Stimulated activated CD8-positive, alpha-beta memory T cell treated with anti-CD3 and anti-CD28 coated beads, Interleukin-15, amount 100 ng/mL, for 48 hours (primary cell): ENCODE measurements around the gene CXXC1.
"Not testable (repeated sequence)": the region's sequence is repeated elsewhere in the genome, so short reads cannot be mapped to it uniquely, and the experiment has no call there.

Experiments used
- DNase-seq, 2 donors: peaks; one replicate each; pipeline ENCODE4 v3.0.0-alpha.2; 2020; ENCODE audit warnings: low read depth in 2 of 2

Gene CXXC1

DNA sequence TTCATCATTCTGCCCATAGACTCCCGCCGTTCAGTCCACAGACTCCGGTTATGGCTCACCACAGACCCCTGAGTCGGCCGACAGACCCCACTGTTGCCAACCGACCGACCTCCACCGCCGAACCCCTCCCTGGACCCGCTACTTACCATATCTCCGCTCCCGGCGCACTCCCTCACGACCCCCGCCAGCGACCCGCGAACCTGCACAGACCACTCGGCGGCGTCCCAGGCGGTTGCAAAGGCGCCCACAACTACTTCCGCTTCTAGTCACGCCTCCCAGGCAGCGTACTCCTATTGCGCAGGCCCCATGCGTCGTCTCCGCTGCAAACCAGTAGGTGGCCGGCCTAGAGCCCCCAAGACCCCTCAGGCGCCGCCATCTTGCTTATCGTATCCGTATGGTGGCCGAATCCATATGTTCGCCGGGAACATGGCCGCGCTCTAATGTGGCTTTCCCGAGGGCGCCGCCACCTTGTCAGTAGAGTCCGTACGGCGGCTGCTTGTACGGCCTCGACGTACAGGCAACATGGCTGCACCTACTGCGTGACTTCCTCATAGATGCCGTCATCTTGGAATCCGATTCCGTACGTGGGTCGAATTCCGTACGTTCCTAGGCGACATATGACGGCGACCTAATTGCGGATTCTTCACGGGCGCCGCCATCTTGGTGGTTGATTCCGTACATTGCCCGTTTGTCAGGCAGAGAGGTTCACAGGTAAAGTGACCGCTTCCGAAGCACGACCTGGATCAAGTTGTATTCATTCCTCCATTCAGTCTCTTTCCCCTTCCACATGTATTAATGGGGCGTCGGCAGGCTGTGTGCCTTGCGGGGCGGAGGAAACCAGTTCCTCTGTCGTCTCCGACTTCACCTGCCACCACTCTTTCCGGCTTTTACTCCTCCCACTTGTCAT lies at the start of gene CXXC1:
Gene CXXC1 (minus strand): TSS at position 252 of the 907 bp plus-strand sequence. CDS start 103 bp downstream, at position 149.
- DNase-seq = peak; percentile 95 to 96

- no peak for DNase-seq
These were observed 47.2 kb upstream of the CXXC1 start for GRCh38 chr18:50334546-50335152.

- DNase-seq = no peak
These were observed 44.2 kb upstream of the CXXC1 start for GRCh38 chr18:50331691-50332090.

DNA sequence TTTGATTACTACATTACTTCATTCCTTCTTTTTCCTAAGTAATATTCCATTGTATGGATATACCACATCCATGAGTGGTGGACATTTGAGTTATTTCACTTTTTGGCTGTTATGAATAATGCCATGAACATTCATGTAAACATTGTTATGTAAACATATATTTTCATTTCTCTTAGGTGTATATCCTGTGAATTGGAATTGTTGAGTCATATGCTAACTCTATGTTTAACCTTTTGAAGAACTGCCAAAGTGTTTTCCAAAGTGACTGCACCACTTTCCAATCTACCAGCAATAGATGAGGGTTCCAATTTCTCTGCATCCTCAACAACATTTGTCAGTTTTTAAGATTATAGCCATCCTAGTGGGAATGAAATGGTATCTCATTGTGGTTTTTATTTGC lies 42.7 kb upstream of the CXXC1 start:
- DNase-seq = no peak

DNA sequence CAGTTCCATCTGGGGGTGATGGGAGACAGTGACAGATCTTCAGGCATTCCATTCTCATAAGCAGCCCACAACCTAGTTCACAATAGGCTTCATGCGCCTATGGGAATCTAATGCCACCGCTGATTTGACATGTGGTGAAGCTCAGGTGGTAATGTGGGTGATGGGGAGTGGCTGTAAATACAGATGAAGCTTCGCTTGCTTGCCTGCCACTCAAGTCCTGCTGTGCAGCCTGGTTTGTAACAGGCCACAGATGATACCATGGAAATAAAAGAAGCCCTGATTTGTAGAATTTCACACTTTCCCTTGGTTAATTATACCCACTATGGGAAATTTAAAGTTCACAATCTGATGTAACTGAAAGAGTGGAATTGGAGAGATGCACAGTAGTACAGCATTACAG lies 40.5 kb upstream of the CXXC1 start:
- no peak for DNase-seq

DNA sequence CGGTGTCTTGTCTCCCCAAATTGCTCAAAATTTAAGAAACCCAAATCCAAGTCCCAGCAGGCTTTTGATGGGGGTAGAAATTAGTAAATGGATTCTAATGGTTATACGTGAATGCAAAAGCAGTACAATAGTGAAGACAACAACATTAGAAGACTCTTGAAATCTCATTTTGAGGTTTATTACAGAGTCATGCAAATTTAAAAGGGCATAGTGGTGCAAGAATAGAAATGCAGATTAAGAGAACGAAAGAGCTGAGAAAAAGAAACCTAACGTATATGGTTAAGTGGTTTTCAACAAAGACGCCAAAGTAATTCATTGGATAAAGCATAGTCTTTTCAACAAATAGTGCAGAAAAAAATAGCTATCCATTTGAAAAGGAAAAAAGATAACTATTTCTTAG lies 33.2 kb upstream of the CXXC1 start:
- DNase-seq = no peak

DNA sequence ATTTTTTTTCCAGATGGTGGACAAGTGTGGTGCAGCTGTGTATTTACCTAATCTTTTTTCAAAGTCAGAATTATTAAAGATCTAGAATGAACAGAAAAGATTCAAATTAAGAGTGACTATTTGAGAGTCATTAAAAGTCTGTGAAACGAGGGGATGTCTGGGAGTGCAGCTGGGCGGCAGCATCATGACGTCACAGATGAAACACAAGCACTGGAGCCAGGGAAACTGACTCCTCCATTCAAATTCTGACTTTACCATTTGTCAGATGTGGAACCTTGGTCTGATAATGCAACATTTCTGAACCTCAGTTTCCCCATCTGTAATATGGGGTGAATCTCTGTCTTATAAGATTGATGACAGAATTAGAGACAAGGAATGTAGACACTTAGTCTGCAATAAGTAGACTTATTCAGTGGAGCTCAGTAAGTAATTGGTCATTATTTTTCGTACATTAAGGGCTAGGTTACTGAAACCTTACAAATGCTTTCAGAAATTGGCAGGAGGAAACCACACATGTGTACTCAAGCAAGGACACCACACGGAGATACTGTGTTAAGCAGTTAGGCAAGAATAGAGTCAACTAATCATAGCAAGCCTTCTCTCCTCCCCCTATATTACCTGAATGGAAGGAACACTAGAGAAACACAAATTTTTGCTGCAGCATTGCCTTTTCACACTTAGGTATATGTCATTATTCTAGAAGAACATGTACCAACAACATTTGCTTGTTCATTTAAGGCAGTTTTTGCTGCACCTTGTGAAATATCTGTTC lies 27.8 kb upstream of the CXXC1 start:
- no peak for DNase-seq

DNA sequence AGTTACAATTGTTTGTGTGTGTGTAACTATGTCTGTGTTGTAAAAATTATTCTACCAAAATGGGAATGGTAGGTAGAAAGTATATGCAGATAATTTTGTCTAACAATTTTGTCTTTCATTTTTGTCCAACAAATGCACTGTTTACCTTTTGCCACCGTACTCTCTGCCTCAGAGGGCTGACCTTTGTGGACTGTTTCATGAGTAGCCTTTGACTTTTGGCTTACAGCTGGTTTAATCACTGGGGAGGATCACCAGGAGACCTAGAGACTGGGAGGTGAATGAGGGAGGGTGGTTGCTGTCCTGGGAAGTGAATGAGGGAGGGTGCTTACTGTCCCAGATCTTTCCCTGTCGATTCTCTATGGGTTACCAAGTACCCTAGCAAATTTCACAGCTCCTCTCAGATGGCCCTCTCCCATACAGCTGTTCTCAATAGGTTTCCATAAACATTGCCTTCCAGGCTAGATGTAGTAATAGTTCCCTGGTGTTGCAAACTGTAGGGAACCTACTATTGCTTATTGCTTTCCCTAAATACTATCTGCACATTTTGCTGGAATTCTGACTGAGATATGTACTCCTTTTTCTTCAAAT lies 26.5 kb upstream of the CXXC1 start:
- DNase-seq = no peak

- DNase-seq = no peak
These were observed 25.6 kb upstream of the CXXC1 start for GRCh38 chr18:50313031-50313607.

GRCh38 chr18:50312296-50313030 lies 25.0 kb upstream of the CXXC1 start:
- no peak for DNase-seq

DNA sequence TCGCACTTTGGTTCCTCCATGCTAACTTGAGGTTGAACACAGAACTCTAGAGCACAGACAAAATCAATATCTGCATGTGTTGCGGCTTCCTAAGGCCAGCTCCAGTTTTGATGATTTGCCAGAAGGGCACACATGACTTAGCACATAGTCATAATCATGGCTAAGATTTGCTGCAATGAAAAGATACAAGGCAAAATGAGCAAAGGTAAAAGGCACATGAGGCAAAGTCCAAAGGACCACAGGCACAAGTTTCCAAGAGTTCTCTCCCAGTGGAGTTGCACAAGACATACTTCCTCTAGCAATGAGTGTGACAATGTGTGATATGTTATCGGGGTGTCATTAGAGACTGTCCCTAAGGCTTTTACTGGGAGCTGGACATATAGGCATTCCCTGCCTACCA lies 24.2 kb upstream of the CXXC1 start:
- DNase-seq = no peak

- no peak for DNase-seq
These were observed 22.6 kb upstream of the CXXC1 start for GRCh38 chr18:50310080-50310479.

GRCh38 chr18:50308851-50309250 lies 21.4 kb upstream of the CXXC1 start:
- not testable (repeated sequence) for DNase-seq

- DNase-seq = peak; percentile 81 to 82
These were observed 20.4 kb upstream of the CXXC1 start for GRCh38 chr18:50307738-50308470.

DNA sequence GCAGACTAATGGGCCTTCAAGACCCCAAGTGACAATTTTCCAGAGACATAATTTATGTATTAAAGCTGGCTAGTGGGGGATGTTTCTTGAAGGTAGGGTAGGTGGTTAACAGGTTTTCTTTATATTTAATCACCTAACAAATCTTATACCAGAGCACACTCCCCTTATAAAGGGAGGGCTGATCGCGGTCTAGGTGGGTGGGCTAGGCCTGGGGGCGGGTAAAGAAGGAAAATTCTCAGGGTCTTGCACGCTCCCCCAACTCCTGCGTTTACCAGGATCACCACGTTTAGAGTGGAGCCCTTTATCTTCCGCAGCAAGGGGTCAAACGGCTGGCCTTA lies 19.9 kb upstream of the CXXC1 start:
- no peak for DNase-seq

DNA sequence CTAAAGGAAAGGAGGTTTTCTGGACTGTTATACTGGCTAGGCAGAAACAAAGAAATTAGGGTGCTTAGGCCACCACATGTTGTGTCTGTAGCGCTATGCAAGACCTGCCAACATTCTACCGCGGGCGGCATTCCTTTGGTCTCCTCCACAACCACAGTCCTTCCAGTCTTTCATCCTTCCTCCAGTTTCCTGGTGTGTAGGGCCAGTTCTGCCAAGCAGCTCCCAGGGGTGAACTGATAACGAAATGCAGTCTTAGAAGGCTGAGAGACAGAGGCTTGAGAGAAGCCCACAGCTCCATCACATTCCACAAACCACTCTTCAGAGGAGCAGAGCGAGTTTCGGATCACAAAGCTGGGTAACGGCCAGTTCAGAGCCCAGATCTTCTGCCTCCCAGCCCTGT lies 19.5 kb upstream of the CXXC1 start:
- DNase-seq = no peak

GRCh38 chr18:50301074-50301473 lies 13.6 kb upstream of the CXXC1 start:
- DNase-seq = no peak

- no peak for DNase-seq
These were observed 12.3 kb upstream of the CXXC1 start for GRCh38 chr18:50299626-50300388.

DNA sequence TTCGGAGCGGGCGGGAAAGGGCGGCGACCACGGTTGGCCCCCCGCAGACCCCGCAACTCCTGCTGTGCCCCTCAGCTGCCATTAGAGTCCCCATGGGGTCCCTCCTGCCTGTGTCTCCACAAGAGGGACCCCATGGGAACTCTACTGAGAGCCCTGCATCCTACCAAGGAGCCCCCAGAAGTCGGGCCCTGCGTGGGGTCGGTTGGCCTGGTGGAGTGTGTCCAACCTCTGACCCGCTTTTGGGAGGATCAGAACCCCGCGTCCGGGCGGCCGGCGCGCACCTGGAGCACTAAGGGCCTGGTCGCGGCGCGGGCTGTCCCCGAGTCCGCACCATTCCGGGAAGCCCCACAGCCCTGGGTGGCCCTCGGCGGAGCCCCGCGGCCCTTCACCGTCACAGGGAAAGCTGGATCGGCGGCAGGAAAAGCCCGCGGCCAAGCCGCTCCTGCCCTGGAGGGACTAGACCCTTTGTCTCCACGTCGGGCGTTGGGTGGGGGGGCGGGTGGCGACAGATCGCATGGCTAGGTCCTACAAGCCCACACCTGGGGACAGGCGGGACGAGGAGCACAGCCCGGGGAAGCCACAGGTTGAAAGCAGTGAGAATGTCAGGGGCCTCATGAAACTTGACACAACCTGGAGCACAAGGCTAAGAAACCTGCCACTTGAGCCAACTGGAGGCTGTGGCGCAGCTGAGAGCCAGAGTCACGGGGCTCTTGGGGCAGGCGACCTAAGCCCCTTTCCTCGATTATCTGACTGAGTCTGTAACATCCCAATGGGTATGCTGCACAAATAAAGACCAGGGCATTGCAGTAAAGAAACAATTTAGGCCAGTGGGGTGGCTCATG lies 11.2 kb upstream of the CXXC1 start:
- no peak for DNase-seq
